NOMO-1 (cell line): Measurements from ENCODE around the gene HLCS.
A peak's percentile ranks its signal among the peaks of the same experiment; 100 is the strongest.
"Not testable (repeated sequence)": the region's sequence is repeated elsewhere in the genome, so short reads cannot be mapped to it uniquely, and the experiment has no call there.

Experiments used
- DNase-seq, 2 experiments: peaks; one replicate each; lab custom pipeline; 2025; ENCODE audit not compliant: unreplicated experiment in 2 of 2; lab: John Stamatoyannopoulos, UW

Gene HLCS

GRCh38 chr21:36966066-36966820, at the start of gene HLCS:
Gene HLCS, minus strand, starts transcription at chr21:36966669. Its CDS starts 31 bp downstream, at chr21:36966638.
- DNase-seq = peak; percentile 62 to 66

- peak; percentile 81 to 86 for DNase-seq
These were observed 43.4 kb upstream of the HLCS start for GRCh38 chr21:37009740-37010341.

- DNase-seq = no peak
These were observed 42.3 kb upstream of the HLCS start for GRCh38 chr21:37008724-37009123.

GRCh38 chr21:37006486-37007291, 40.2 kb upstream of the HLCS start, which contains the start of gene RIPPLY3:
Gene RIPPLY3, plus strand, starts transcription at chr21:37006702. Its CDS starts 71 bp downstream, at chr21:37006773.
- DNase-seq = no peak

- DNase-seq = no peak
These were observed 39.3 kb upstream of the HLCS start for GRCh38 chr21:37005548-37006485.

- DNase-seq = not testable (repeated sequence)
These were observed 37.4 kb upstream of the HLCS start for GRCh38 chr21:37003917-37004316.

- not testable (repeated sequence) for DNase-seq
These were observed 36.4 kb upstream of the HLCS start for GRCh38 chr21:37002851-37003250.

- DNase-seq = no peak
These were observed 35.0 kb upstream of the HLCS start for GRCh38 chr21:37001441-37001840.

GRCh38 chr21:37000381-37000780, 33.9 kb upstream of the HLCS start:
- no peak for DNase-seq

GRCh38 chr21:36999131-36999898, 32.8 kb upstream of the HLCS start:
- no peak for DNase-seq

GRCh38 chr21:36995285-36995684, 28.8 kb upstream of the HLCS start:
- DNase-seq = not testable (repeated sequence)

- DNase-seq = no peak
These were observed 28.2 kb upstream of the HLCS start for GRCh38 chr21:36994501-36995158.

GRCh38 chr21:36992671-36993070, 26.2 kb upstream of the HLCS start:
- DNase-seq = no peak

GRCh38 chr21:36990508-36991205, 24.2 kb upstream of the HLCS start:
- no peak for DNase-seq

- DNase-seq = peak; percentile 90 to 92
These were observed 23.4 kb upstream of the HLCS start for GRCh38 chr21:36989699-36990507.

- not testable (repeated sequence) for DNase-seq
These were observed 22.8 kb upstream of the HLCS start for GRCh38 chr21:36989199-36989698.

GRCh38 chr21:36988536-36988935, 22.1 kb upstream of the HLCS start:
- no peak for DNase-seq
